NK-92 (cell line): ENCODE data around the gene NFE2L2.
"Not testable (repeated sequence)": the region's sequence is repeated elsewhere in the genome, so short reads cannot be mapped to it uniquely, and the experiment has no call there.

ENCODE experiments used
- DNase-seq: peaks from one replicate; lab custom pipeline; 2025; ENCODE audit not compliant: unreplicated experiment; lab: John Stamatoyannopoulos, UW

The NFE2L2 gene

GRCh38 chr2:177204417-177204816, 60.1 kb downstream of the NFE2L2 start:
- DNase-seq: no peak

- DNase-seq: no peak
Measured at GRCh38 chr2:177201919-177202346, 62.6 kb downstream of the NFE2L2 start.

- not testable (repeated sequence) for DNase-seq
Measured at GRCh38 chr2:177200419-177200818, 64.1 kb downstream of the NFE2L2 start.

GRCh38 chr2:177195194-177195593, 69.3 kb downstream of the NFE2L2 start:
- no peak for DNase-seq

GRCh38 chr2:177193240-177193639, 71.3 kb downstream of the NFE2L2 start:
- no peak for DNase-seq

- DNase-seq: no peak
Measured at GRCh38 chr2:177192788-177193187, 71.7 kb downstream of the NFE2L2 start.

- no peak for DNase-seq
Measured at GRCh38 chr2:177190941-177191340, 73.6 kb downstream of the NFE2L2 start.

GRCh38 chr2:177188482-177189469, 75.8 kb downstream of the NFE2L2 start:
- no peak for DNase-seq

- DNase-seq: no peak
Measured at GRCh38 chr2:177187631-177188312, 76.8 kb downstream of the NFE2L2 start.

- DNase-seq: not testable (repeated sequence)
Measured at GRCh38 chr2:177186038-177186437, 78.5 kb downstream of the NFE2L2 start.

- no peak for DNase-seq
Measured at GRCh38 chr2:177184606-177185005, 79.9 kb downstream of the NFE2L2 start.

GRCh38 chr2:177183860-177184259, 80.7 kb downstream of the NFE2L2 start:
- no peak for DNase-seq
